Right lobe of liver (tissue), 6 donors: ENCODE data around the gene GPBP1L1. TPM values are rescaled to one million over a fixed set of nuclear protein-coding genes. Genes with fewer than 3 reads are reported as not detected.
A peak's percentile ranks its signal among the peaks of the same experiment; 100 is the strongest.

Experiments used
- ATAC-seq, 4 donors: fragments of 200-7000 bp; cut with Tn5 transposase; one replicate each; pipeline ENCODE4 v1.9.1; 2020; ENCODE audit warnings: mild to moderate bottlenecking in 4 of 4, moderate library complexity in 4 of 4
- DNase-seq, 3 donors: peaks; one replicate each; pipeline ENCODE4 v3.0.0-alpha.2; 2020
- H3K27ac ChIP-seq, 3 donors: fragments of 200-600 bp; one replicate each; pipeline ENCODE4 v1.8.0; 2022
- H3K27me3 ChIP-seq, 2 donors: fragments of 200-600 bp; one replicate each; pipeline ENCODE4 v1.8.0; 2022
- H3K36me3 ChIP-seq, 4 donors: fragments of 200-600 bp; sonication (generic) in 1 of 4; one replicate each; pipeline versions ENCODE4 v1.5.1 to v1.8.0; 2017 to 2022; ENCODE audit warnings: control low read depth in 1 of 4
- H3K4me1 ChIP-seq, 4 donors: fragments of 200-600 bp; sonication (generic) in 1 of 4; one replicate each; pipeline versions ENCODE4 v1.5.1 to v1.8.0; 2017 to 2022; ENCODE audit warnings: control low read depth in 1 of 4
- H3K4me3 ChIP-seq, 3 donors: fragments of 200-600 bp; one replicate each; pipeline ENCODE4 v1.8.0; 2022
- H3K9me3 ChIP-seq, 4 donors: fragments of 200-600 bp; sonication (generic) in 1 of 4; one replicate each; pipeline versions ENCODE4 v1.5.1 to v1.8.0; 2017 to 2022; ENCODE audit warnings: control low read depth in 1 of 4
- CTCF ChIP-seq, 4 donors: fragments of 200-600 bp in 3 of 4; fragments of 450-650 bp in 1 of 4; IDR thresholded peaks; one replicate each; pipeline versions ENCODE4 v1.5.1 to v1.8.0; 2016 to 2022; ENCODE audit warnings: antibody characterized with exemption in 4 of 4, mild to moderate bottlenecking in 2 of 4
- POLR2A ChIP-seq: fragments of 450-650 bp; IDR thresholded peaks from one replicate; pipeline ENCODE4 v1.6.1; 2017; ENCODE audit warnings: antibody characterized with exemption, mild to moderate bottlenecking
- WGBS: methylation state at CpG from one replicate; pipeline ENCODE4 v1.1.6; 2018; ENCODE audit warnings: low coverage, low lambda C conversion rate; ENCODE audit not compliant: insufficient coverage; ENCODE audit errors: missing lambda C conversion rate; 5-methylcytosine and 5-hydroxymethylcytosine counted together
- intact Hi-C, 2 donors: fragments of 100-400 bp; cut with DNase I; formaldehyde crosslinking; loops; one replicate each; pipeline versions ENCODE4 v1.11.2 to v1.14.1; 2022
- total RNA-seq, 6 experiments: library from RNA; depleted of rRNA in 2 of 6; stranded (reverse); fragments of >200 nt in 2 of 6; fragmentation: NEBNext Ultra II Directional in 3 of 6; extraction: Animal tissue kit (Norgen Biotek cat#: 25700) in 3 of 6; gene quantifications; one replicate each; pipeline versions ENCODE4 v1.1.0 to v1.2.4, GENCODE V29; 2016 to 2023
- donor health status: DM: no; HTN: yes; CAD: no.
- donor health status: DM: no; HTN: no; CAD: no.
- donor health status: DM: no; HTN: no; CAD: no.
- donor health status: DM: no; HTN: yes; CAD: no.
- donor health status: DM: no; HTN: yes; CAD: no.

GPBP1L1 gene
- total RNA-seq, 6 experiments from 2014 or later = 51.2 to 80.0 (median 67.3) TPM

GRCh38 chr1:45669379-45669778 lies 17.0 kb downstream of the GPBP1L1 start:
- TF ChIP-seq CTCF (IDR thresholded peaks at IDR 0.05) (no peak), POLR2A (no peak)
- peaks cover 0 to 55% (median 12%) of the 10 kb centered on the region in 4 donors for H3K4me1 ChIP-seq
- DNase-seq (no peak), ATAC-seq (peak in 3 of 4 donors; percentile 21 to 56 (median 51))
- H3K9me3 ChIP-seq = no peaks in the 10 kb centered on the region
- WGBS = 20% methylated on average over 1 of the region's 1 CpG
- no peak overlapping the region for H3K4me3 ChIP-seq
- intact Hi-C loops = no loop called here
- H3K27me3 ChIP-seq = no peaks in the 10 kb centered on the region
- H3K27ac ChIP-seq = no peak overlapping the region
- no peaks in the 10 kb centered on the region for H3K36me3 ChIP-seq

- no peak for DNase-seq
- ATAC-seq = no peak
- WGBS = 94% methylated on average over 3 of the region's 4 CpGs
- no peaks in the 10 kb centered on the region for H3K9me3 ChIP-seq
- no peaks in the 10 kb centered on the region for H3K27me3 ChIP-seq
- no peak overlapping the region for H3K27ac ChIP-seq
- no peak for TF ChIP-seq POLR2A
- no peak for TF ChIP-seq CTCF (IDR thresholded peaks at IDR 0.05)
- peaks cover 0 to 46% (median 10%) of the 10 kb centered on the region in 4 donors for H3K4me1 ChIP-seq
- H3K4me3 ChIP-seq = no peak overlapping the region
- intact Hi-C loops = no loop called here
- no peaks in the 10 kb centered on the region for H3K36me3 ChIP-seq
Observed at GRCh38 chr1:45668526-45668925, 17.8 kb downstream of the GPBP1L1 start.

- 87% methylated on average over 8 of the region's 8 CpGs for WGBS
- no peak overlapping the region for H3K4me3 ChIP-seq
- DNase-seq (no peak), ATAC-seq (no peak)
- intact Hi-C loops = no loop called here
- TF ChIP-seq CTCF (IDR thresholded peaks at IDR 0.05) = no peak
- peaks cover 0 to 40% (median 10%) of the 10 kb centered on the region in 4 donors for H3K4me1 ChIP-seq
- no peaks in the 10 kb centered on the region for H3K9me3 ChIP-seq
- H3K27me3 ChIP-seq = no peaks in the 10 kb centered on the region
- no peaks in the 10 kb centered on the region for H3K36me3 ChIP-seq
- H3K27ac ChIP-seq = no peak overlapping the region
Observed at GRCh38 chr1:45667321-45668111, 18.8 kb downstream of the GPBP1L1 start.

- intact Hi-C loops = no loop called here
- no peak overlapping the region for H3K27ac ChIP-seq
- TF ChIP-seq CTCF (IDR thresholded peaks at IDR 0.05) = no peak
- no peak for TF ChIP-seq POLR2A
- DNase-seq (no peak), ATAC-seq (no peak)
- no peaks in the 10 kb centered on the region for H3K9me3 ChIP-seq
- H3K4me3 ChIP-seq = no peak overlapping the region
- WGBS = 83% methylated on average over 2 of the region's 2 CpGs
- no peaks in the 10 kb centered on the region for H3K36me3 ChIP-seq
- peaks cover 0 to 40% (median 10%) of the 10 kb centered on the region in 4 donors for H3K4me1 ChIP-seq
- H3K27me3 ChIP-seq = no peaks in the 10 kb centered on the region
Observed at GRCh38 chr1:45666836-45667235, 19.5 kb downstream of the GPBP1L1 start.
